Measurements from ENCODE around the gene TLN1.
A peak's percentile ranks its signal among the peaks of the same experiment; 100 is the strongest.

TLN1 gene

DNA sequence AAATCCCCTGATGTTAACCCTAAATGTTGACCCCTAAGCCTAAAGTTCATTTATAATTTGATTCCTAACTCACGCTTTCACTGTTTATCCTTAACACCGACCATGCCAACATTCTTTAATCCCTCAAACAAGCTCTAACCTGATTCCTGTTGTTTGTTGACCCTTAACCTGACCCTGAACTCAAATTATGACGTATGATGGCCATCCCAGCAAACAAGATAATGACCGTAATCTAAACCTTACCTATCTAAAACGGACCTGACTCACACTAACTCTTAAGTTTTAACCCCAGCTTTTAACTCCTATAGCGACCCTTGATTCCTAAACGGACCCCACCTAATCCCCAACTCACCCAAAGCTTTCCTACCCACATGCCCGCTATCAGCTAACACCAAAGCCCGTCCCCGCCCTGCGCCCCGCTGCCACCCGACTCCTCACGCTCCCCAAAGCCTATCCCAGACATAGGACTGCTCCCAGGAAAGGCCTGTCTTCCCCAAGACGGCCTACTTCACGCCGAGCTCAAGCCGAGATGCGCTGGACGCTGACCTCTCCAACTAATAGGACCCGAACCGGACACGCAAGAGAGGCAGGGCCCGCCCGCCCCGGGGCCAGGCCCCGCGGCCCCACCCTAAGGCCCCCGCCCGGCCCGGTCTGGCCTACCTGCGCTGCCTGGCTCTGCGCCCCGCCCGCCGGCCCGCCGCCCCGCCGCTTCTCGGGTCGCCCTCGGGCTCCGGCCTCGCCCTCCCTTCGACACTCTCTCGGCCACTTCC, 395 bp downstream of the TLN1 start:
- Histone ChIP-seq H3K36me3 (replicated peaks in 1 of 2; ENCODE audit: control insufficient read depth in 2 of 2, insufficient read depth in 2 of 2, low read length in 2 of 2) (peaks cover 18 to 49% of the 10 kb centered on the region in 2 donors), H2BK120ac (ENCODE audit: low read depth, low read length) (no peak overlapping the region), H2BK5ac (ENCODE audit: low read length) (no peak overlapping the region), H3K4me1 (ENCODE audit: control insufficient read depth in 2 of 2, insufficient read depth in 1 of 2, low read depth in 1 of 2, low read length in 2 of 2) (peaks cover 45 to 49% of the 10 kb centered on the region in 2 donors), H4K8ac (ENCODE audit: low read depth, low read length) (no peak overlapping the region), H3K9me3 (replicated peaks in 1 of 2; ENCODE audit: control insufficient read depth in 2 of 2, insufficient read depth in 1 of 2, low read depth in 1 of 2, low read length in 2 of 2) (no peaks in the 10 kb centered on the region), H3K18ac (ENCODE audit: low read length) (peak overlapping the region; percentile 91), H3K27me3 (ENCODE audit: control insufficient read depth in 3 of 3, insufficient read depth in 3 of 3, low read depth in 1 of 3, low read length in 3 of 3) (no peaks in the 10 kb centered on the region), H3K9ac (ENCODE audit: low read depth, low read length, poor library complexity) (peak overlapping the region; percentile 96), H2BK15ac (ENCODE audit: low read length) (peak overlapping the region; percentile 19), H3K23ac (ENCODE audit: low read depth, low read length, poor library complexity) (peak overlapping the region; percentile 37), H2AK5ac (ENCODE audit: low read depth, low read length) (peak overlapping the region; percentile 20), H2AFZ (ENCODE audit: low read length) (peak overlapping the region; percentile 90), H3K4ac (ENCODE audit: low read length) (no peak overlapping the region), H3K4me3 (ENCODE audit: low read length in 2 of 2) (peak overlapping the region; percentile 74 to 97), H3K79me1 (ENCODE audit: low read depth, low read length) (peaks cover 3% of the 10 kb centered on the region), H4K91ac (ENCODE audit: low read depth, low read length, poor library complexity) (no peak overlapping the region), H3K14ac (ENCODE audit: low read length) (no peak overlapping the region), H3K4me2 (ENCODE audit: insufficient read depth, low read length, poor library complexity, severe bottlenecking) (peak overlapping the region; percentile 58), H2BK12ac (ENCODE audit: low read length) (no peak overlapping the region), H3K27ac (replicated peaks; ENCODE audit: low read length) (peak overlapping the region; percentile 98)
- WGBS, 2 donors (ENCODE audit: extremely low coverage in 2 of 2, insufficient read length in 2 of 2, insufficient replicate concordance in 1 of 2) = no CpG with 5 or more reads among the region's 47 CpGs
- peak; percentile 24 for DNase-seq (ENCODE audit: low spot score)

DNA sequence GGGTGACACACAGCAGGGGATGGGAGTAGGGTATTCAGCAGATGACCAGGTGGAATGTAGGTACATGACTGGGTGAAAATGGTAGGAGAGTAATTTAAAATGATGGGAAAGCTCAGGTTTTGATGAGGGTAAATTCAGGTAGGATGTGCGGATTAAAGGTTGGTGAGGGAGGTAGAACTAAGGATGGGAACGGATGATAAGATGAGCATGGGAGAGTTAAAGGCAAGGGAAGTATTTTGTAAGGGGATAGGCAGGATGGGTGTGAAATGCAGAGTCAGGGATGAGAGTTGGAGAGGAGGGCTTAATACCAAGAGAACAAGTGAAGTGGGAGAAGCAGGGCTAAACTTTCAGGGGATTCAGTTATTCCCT, 1.5 kb downstream of the TLN1 start:
- H2AFZ ChIP-seq (ENCODE audit: low read length) = no peak overlapping the region
- WGBS, 2 donors (ENCODE audit: extremely low coverage in 2 of 2, insufficient read length in 2 of 2, insufficient replicate concordance in 1 of 2) = 100% methylated on average over 1 to 2 of the region's 2 CpGs
- peak overlapping the region in 1 of 2 donors; percentile 74 for H3K4me3 ChIP-seq (ENCODE audit: low read length in 2 of 2)

GRCh38 chr9:35729700-35730485, 2.1 kb downstream of the TLN1 start:
- Histone ChIP-seq H3K27ac (replicated peaks; ENCODE audit: low read length) (peak overlapping the region; percentile 30), H2BK15ac (ENCODE audit: low read length) (no peak overlapping the region), H3K9me3 (replicated peaks in 1 of 2; ENCODE audit: control insufficient read depth in 2 of 2, insufficient read depth in 1 of 2, low read depth in 1 of 2, low read length in 2 of 2) (no peaks in the 10 kb centered on the region), H4K8ac (ENCODE audit: low read depth, low read length) (no peak overlapping the region), H2BK5ac (ENCODE audit: low read length) (no peak overlapping the region), H3K36me3 (replicated peaks in 1 of 2; ENCODE audit: control insufficient read depth in 2 of 2, insufficient read depth in 2 of 2, low read length in 2 of 2) (peaks cover 9 to 46% of the 10 kb centered on the region in 2 donors), H3K4ac (ENCODE audit: low read length) (no peak overlapping the region), H4K91ac (ENCODE audit: low read depth, low read length, poor library complexity) (no peak overlapping the region), H2BK120ac (ENCODE audit: low read depth, low read length) (no peak overlapping the region), H3K4me2 (ENCODE audit: insufficient read depth, low read length, poor library complexity, severe bottlenecking) (peak overlapping the region; percentile 22), H3K14ac (ENCODE audit: low read length) (no peak overlapping the region), H2BK12ac (ENCODE audit: low read length) (no peak overlapping the region), H3K27me3 (ENCODE audit: control insufficient read depth in 3 of 3, insufficient read depth in 3 of 3, low read depth in 1 of 3, low read length in 3 of 3) (no peaks in the 10 kb centered on the region), H3K9ac (ENCODE audit: low read depth, low read length, poor library complexity) (no peak overlapping the region), H3K4me3 (ENCODE audit: low read length in 2 of 2) (peak overlapping the region in 1 of 2 donors; percentile 74), H3K23ac (ENCODE audit: low read depth, low read length, poor library complexity) (no peak overlapping the region), H3K18ac (ENCODE audit: low read length) (no peak overlapping the region), H3K79me1 (ENCODE audit: low read depth, low read length) (peaks cover 3% of the 10 kb centered on the region), H2AK5ac (ENCODE audit: low read depth, low read length) (no peak overlapping the region), H2AFZ (ENCODE audit: low read length) (no peak overlapping the region), H3K4me1 (ENCODE audit: control insufficient read depth in 2 of 2, insufficient read depth in 1 of 2, low read depth in 1 of 2, low read length in 2 of 2) (peaks cover 46 to 48% of the 10 kb centered on the region in 2 donors)
- peak; percentile 31 for DNase-seq (ENCODE audit: low spot score)
- WGBS, 2 donors (ENCODE audit: extremely low coverage in 2 of 2, insufficient read length in 2 of 2, insufficient replicate concordance in 1 of 2) = no CpG with 5 or more reads among the region's 6 CpGs

More for the DNA sequence above, 1.5 kb downstream of the TLN1 start:
- H3K27me3 ChIP-seq (ENCODE audit: control insufficient read depth in 3 of 3, insufficient read depth in 3 of 3, low read depth in 1 of 3, low read length in 3 of 3) = no peaks in the 10 kb centered on the region
- H4K8ac ChIP-seq (ENCODE audit: low read depth, low read length) = no peak overlapping the region
- H3K18ac ChIP-seq (ENCODE audit: low read length) = no peak overlapping the region
- peaks cover 46 to 48% of the 10 kb centered on the region in 2 donors for H3K4me1 ChIP-seq (ENCODE audit: control insufficient read depth in 2 of 2, insufficient read depth in 1 of 2, low read depth in 1 of 2, low read length in 2 of 2)
- H3K4me2 ChIP-seq (ENCODE audit: insufficient read depth, low read length, poor library complexity, severe bottlenecking) = peak overlapping the region; percentile 29
- H2AK5ac ChIP-seq (ENCODE audit: low read depth, low read length) = no peak overlapping the region
- no peak overlapping the region for H3K23ac ChIP-seq (ENCODE audit: low read depth, low read length, poor library complexity)
- H3K9ac ChIP-seq (ENCODE audit: low read depth, low read length, poor library complexity) = no peak overlapping the region
- peak overlapping the region; percentile 1 for H3K27ac ChIP-seq (replicated peaks; ENCODE audit: low read length)
- no peak overlapping the region for H2BK12ac ChIP-seq (ENCODE audit: low read length)
- no peak overlapping the region for H3K14ac ChIP-seq (ENCODE audit: low read length)
- H3K4ac ChIP-seq (ENCODE audit: low read length) = no peak overlapping the region
- H3K9me3 ChIP-seq (replicated peaks in 1 of 2; ENCODE audit: control insufficient read depth in 2 of 2, insufficient read depth in 1 of 2, low read depth in 1 of 2, low read length in 2 of 2) = no peaks in the 10 kb centered on the region
- no peak overlapping the region for H4K91ac ChIP-seq (ENCODE audit: low read depth, low read length, poor library complexity)
- no peak overlapping the region for H2BK5ac ChIP-seq (ENCODE audit: low read length)
- H3K36me3 ChIP-seq (replicated peaks in 1 of 2; ENCODE audit: control insufficient read depth in 2 of 2, insufficient read depth in 2 of 2, low read length in 2 of 2) = peaks cover 8 to 46% of the 10 kb centered on the region in 2 donors
- H3K79me1 ChIP-seq (ENCODE audit: low read depth, low read length) = peaks cover 3% of the 10 kb centered on the region
- no peak for DNase-seq (ENCODE audit: low spot score)
- no peak overlapping the region for H2BK15ac ChIP-seq (ENCODE audit: low read length)
- H2BK120ac ChIP-seq (ENCODE audit: low read depth, low read length) = no peak overlapping the region

GRCh38 chr9:35729101-35729500, 2.9 kb downstream of the TLN1 start:
- no peak overlapping the region for H2AFZ ChIP-seq (ENCODE audit: low read length)
- H2BK12ac ChIP-seq (ENCODE audit: low read length) = no peak overlapping the region
- peaks cover 46 to 48% of the 10 kb centered on the region in 2 donors for H3K4me1 ChIP-seq (ENCODE audit: control insufficient read depth in 2 of 2, insufficient read depth in 1 of 2, low read depth in 1 of 2, low read length in 2 of 2)
- DNase-seq (ENCODE audit: low spot score) = no peak
- H3K14ac ChIP-seq (ENCODE audit: low read length) = no peak overlapping the region
- H3K79me1 ChIP-seq (ENCODE audit: low read depth, low read length) = peaks cover 3% of the 10 kb centered on the region
- H3K27me3 ChIP-seq (ENCODE audit: control insufficient read depth in 3 of 3, insufficient read depth in 3 of 3, low read depth in 1 of 3, low read length in 3 of 3) = no peaks in the 10 kb centered on the region
- no peak overlapping the region for H4K8ac ChIP-seq (ENCODE audit: low read depth, low read length)
- H3K4ac ChIP-seq (ENCODE audit: low read length) = no peak overlapping the region
- peak overlapping the region; percentile 36 for H3K4me2 ChIP-seq (ENCODE audit: insufficient read depth, low read length, poor library complexity, severe bottlenecking)
- no peak overlapping the region for H3K9ac ChIP-seq (ENCODE audit: low read depth, low read length, poor library complexity)
- peak overlapping the region; percentile 57 for H2AK5ac ChIP-seq (ENCODE audit: low read depth, low read length)
- no peaks in the 10 kb centered on the region for H3K9me3 ChIP-seq (replicated peaks in 1 of 2; ENCODE audit: control insufficient read depth in 2 of 2, insufficient read depth in 1 of 2, low read depth in 1 of 2, low read length in 2 of 2)
- peak overlapping the region; percentile 61 for H3K18ac ChIP-seq (ENCODE audit: low read length)
- peak overlapping the region in 1 of 2 donors; percentile 12 for H3K4me3 ChIP-seq (ENCODE audit: low read length in 2 of 2)
- no peak overlapping the region for H4K91ac ChIP-seq (ENCODE audit: low read depth, low read length, poor library complexity)
- H2BK15ac ChIP-seq (ENCODE audit: low read length) = no peak overlapping the region
- H3K36me3 ChIP-seq (replicated peaks in 1 of 2; ENCODE audit: control insufficient read depth in 2 of 2, insufficient read depth in 2 of 2, low read length in 2 of 2) = peaks cover 15 to 46% of the 10 kb centered on the region in 2 donors
- peak overlapping the region; percentile 79 for H3K27ac ChIP-seq (replicated peaks; ENCODE audit: low read length)
- no peak overlapping the region for H2BK5ac ChIP-seq (ENCODE audit: low read length)
- WGBS, 2 donors (ENCODE audit: extremely low coverage in 2 of 2, insufficient read length in 2 of 2, insufficient replicate concordance in 1 of 2) = no CpG with 5 or more reads among the region's 3 CpGs
- H2BK120ac ChIP-seq (ENCODE audit: low read depth, low read length) = no peak overlapping the region
- no peak overlapping the region for H3K23ac ChIP-seq (ENCODE audit: low read depth, low read length, poor library complexity)

Data from neuronal stem cell (in vitro differentiated cells).